OCI-LY1 (cell line): ENCODE measurements around the gene TRIB2.

Experiments
- CTCF ChIP-seq: fragments of 200-600 bp; sonication (generic), shearing (Covaris generic); IDR thresholded peaks from 2 replicates; pipeline ENCODE4 v1.5.1; 2017; ENCODE audit warnings: mild to moderate bottlenecking, antibody characterized with exemption, low read length, moderate library complexity, mixed read lengths
- EZH2 ChIP-seq: fragments of 200-600 bp; sonication (generic), shearing (Covaris generic); IDR thresholded peaks from 2 replicates; pipeline ENCODE4 v1.8.0; 2017; ENCODE audit warnings: borderline replicate concordance, mixed run types, mild to moderate bottlenecking, antibody characterized with exemption, low read length, moderate library complexity, mixed read lengths

DNA sequence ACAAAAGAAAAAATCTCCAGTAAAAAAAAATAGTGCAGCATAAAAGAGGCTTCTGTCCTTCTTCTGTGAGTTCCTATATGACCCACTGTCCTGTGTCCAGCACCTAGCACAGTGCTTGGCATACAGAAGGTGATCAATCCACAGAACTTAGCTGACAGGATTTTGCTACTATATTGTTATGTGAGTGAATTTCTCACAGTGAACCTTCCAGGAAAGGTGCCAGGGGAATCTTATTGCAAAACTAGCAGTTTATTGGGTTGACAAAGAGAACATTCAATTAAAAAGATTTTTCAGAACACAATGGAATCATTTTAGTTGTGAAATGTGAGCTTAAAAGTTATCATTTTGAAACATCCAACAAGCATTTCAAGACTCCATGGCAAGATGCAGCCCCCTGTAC lies 12.4 kb upstream of the TRIB2 start:
- TF ChIP-seq CTCF (no peak), EZH2 (no peak)
